A549 (cell line): Measurements from ENCODE around the gene ICA1L. TPM values are rescaled to one million over a fixed set of nuclear protein-coding genes. Genes with fewer than 3 reads are reported as not detected.
"Not testable (repeated sequence)": the region's sequence is repeated elsewhere in the genome, so short reads cannot be mapped to it uniquely, and the experiment has no call there.

Experiments
- ATAC-seq, 2 experiments: fragments of 200-7000 bp in 1 of 2; fragments of >200 bp in 1 of 2; cut with Nextera tagmentation in 1 of 2; cut with Tn5 transposase in 1 of 2; 3 replicates each; pipeline versions ENCODE4 v1.8.0 to v1.9.1; 2018 to 2020; ENCODE audit warnings: mild to moderate bottlenecking in 1 of 2, moderate library complexity in 1 of 2
- CTCF ChIA-PET: fragments of 300-600 bp; sonication (Branson Sonifier 250); formaldehyde crosslinking; extraction: SDS; loops from one replicate; lab custom pipeline; 2021; ENCODE audit warnings: antibody characterized with exemption, inconsistent platforms; lab: Yijun Ruan, JAX
- POLR2A ChIA-PET: fragments of 350-600 bp; formaldehyde crosslinking; extraction: SDS; loops from one replicate; lab custom pipeline; 2021; ENCODE audit warnings: antibody characterized with exemption, inconsistent platforms; lab: Yijun Ruan, JAX
- DNase-seq, 2 experiments: peaks; one replicate each; pipeline versions ENCODE4 v3.0.0 to v3.0.0-alpha.2; 2011 to 2016; ENCODE audit warnings: low read depth in 1 of 2, low spot score in 1 of 2
- FAIRE-seq: peaks from 2 replicates; lab custom pipeline; 2011; peaks lifted over from hg19 to GRCh38; lab: Jason Lieb, UNC
- H3K27ac ChIP-seq, 2 experiments: fragments of >200 bp; sonication (Bioruptor Twin); formaldehyde crosslinking; 3 replicates each; pipeline ENCODE4 v1.5.1; 2016 to 2017
- H3K4me1 ChIP-seq: fragments of >200 bp; sonication (Bioruptor Twin); formaldehyde crosslinking; 3 replicates; pipeline ENCODE4 v1.6.1; 2016
- H3K4me2 ChIP-seq: fragments of >200 bp; sonication (Bioruptor Twin); formaldehyde crosslinking; 3 replicates; pipeline ENCODE4 v1.6.1; 2016
- H3K4me3 ChIP-seq: fragments of >200 bp; sonication (Bioruptor Twin); formaldehyde crosslinking; 3 replicates; pipeline ENCODE4 v1.5.1; 2016
- H3K9me3 ChIP-seq: fragments of >200 bp; sonication (Bioruptor Twin); formaldehyde crosslinking; 3 replicates; pipeline ENCODE4 v1.6.1; 2016
- BHLHE40 ChIP-seq: IDR thresholded peaks from 2 replicates; pipeline ENCODE4 v1.6.1; 2012; ENCODE audit warnings: low read depth, low read length, inconsistent platforms
- CEBPB ChIP-seq, 2 experiments: fragments of >200 bp in 1 of 2; sonication (Bioruptor Twin) in 1 of 2; formaldehyde crosslinking in 1 of 2; IDR thresholded peaks; 2 replicates each; pipeline ENCODE4 v1.6.1; 2012 to 2016
- CHD2 ChIP-seq: fragments of 150-350 bp; IDR thresholded peaks from 2 replicates; pipeline ENCODE4 v1.6.1; 2014; ENCODE audit warnings: low read length; ENCODE audit not compliant: partially characterized antibody
- EHF ChIP-seq: fragments of 250-450 bp; sonication (Bioruptor Pico); IDR thresholded peaks from 2 replicates; pipeline ENCODE4 v1.5.0; 2020; ENCODE audit warnings: mild to moderate bottlenecking
- EHMT2 ChIP-seq: fragments of 200-600 bp; sonication (generic); IDR thresholded peaks from 2 replicates; pipeline ENCODE4 v1.6.1; 2016; ENCODE audit warnings: antibody characterized with exemption, low read depth, mild to moderate bottlenecking, moderate library complexity
- ESRRA ChIP-seq: fragments of 150-350 bp; IDR thresholded peaks from 2 replicates; pipeline ENCODE4 v1.6.1; 2014; ENCODE audit warnings: mild to moderate bottlenecking, low read length, borderline replicate concordance
- GATA3 ChIP-seq: IDR thresholded peaks from 2 replicates; pipeline ENCODE4 v1.6.1; 2012; ENCODE audit warnings: borderline replicate concordance
- HDAC2 ChIP-seq: fragments of 200-600 bp; sonication (generic); IDR thresholded peaks from 2 replicates; pipeline ENCODE4 v1.6.1; 2016
- HOXB5 ChIP-seq: fragments of 250-450 bp; sonication (Bioruptor Pico); IDR thresholded peaks from 2 replicates; pipeline ENCODE4 v1.5.0; 2020; ENCODE audit warnings: mild to moderate bottlenecking, moderate library complexity
- JUNB ChIP-seq: fragments of >200 bp; sonication (Bioruptor Twin); formaldehyde crosslinking; IDR thresholded peaks from 2 replicates; pipeline ENCODE4 v1.6.1; 2016
- MAFK ChIP-seq: fragments of 450-650 bp; IDR thresholded peaks from 2 replicates; pipeline ENCODE4 v1.6.1; 2014; ENCODE audit not compliant: partially characterized antibody
- PHF8 ChIP-seq: fragments of 200-600 bp; sonication (generic); IDR thresholded peaks from 2 replicates; pipeline ENCODE4 v1.6.1; 2016; ENCODE audit warnings: low read depth, mild to moderate bottlenecking, antibody characterized with exemption, moderate library complexity, borderline replicate concordance
- RNF2 ChIP-seq: fragments of 200-600 bp; sonication (generic); IDR thresholded peaks from 2 replicates; pipeline ENCODE4 v1.6.1; 2016; ENCODE audit warnings: low read depth, mild to moderate bottlenecking, antibody characterized with exemption, moderate library complexity, borderline replicate concordance
- ZC3H11A ChIP-seq: fragments of 450-650 bp; IDR thresholded peaks from 2 replicates; pipeline ENCODE4 v1.6.1; 2014; ENCODE audit warnings: antibody characterized with exemption, mild to moderate bottlenecking
- ZFP36 ChIP-seq: fragments of 450-650 bp; IDR thresholded peaks from 2 replicates; pipeline ENCODE4 v1.6.1; 2014; ENCODE audit warnings: borderline replicate concordance; ENCODE audit not compliant: partially characterized antibody
- WGBS: methylation state at CpG from one replicate; pipeline ENCODE4 v1.1.6; 2017; ENCODE audit errors: missing lambda C conversion rate; 5-methylcytosine and 5-hydroxymethylcytosine counted together
- polyA plus RNA-seq, 4 experiments: library from polyadenylated mRNA; depleted of rRNA in 3 of 4; stranded (reverse); fragments of >200 nt; fragmentation: RNase III in 1 of 4; extraction: RNeasy Plus Mini Kit Qiagen cat#74134 plus additional on column Dnase treatment in 1 of 4; gene quantifications; 2 replicates in 3 of 4; 3 replicates in 1 of 4; pipeline ENCODE4 v1.2.3, GENCODE V29; 2011 to 2017
- TF ChIP-seq, protein P1 (sequence below): fragments of 150-350 bp; IDR thresholded peaks from 2 replicates; pipeline ENCODE4 v1.6.1; 2014; ENCODE audit warnings: low read depth, mild to moderate bottlenecking, low read length

Gene ICA1L
- polyA plus RNA-seq, 2 of the 4 experiments (the other 2 are of a cell fraction) = 2.2 to 6.0 TPM

DNA sequence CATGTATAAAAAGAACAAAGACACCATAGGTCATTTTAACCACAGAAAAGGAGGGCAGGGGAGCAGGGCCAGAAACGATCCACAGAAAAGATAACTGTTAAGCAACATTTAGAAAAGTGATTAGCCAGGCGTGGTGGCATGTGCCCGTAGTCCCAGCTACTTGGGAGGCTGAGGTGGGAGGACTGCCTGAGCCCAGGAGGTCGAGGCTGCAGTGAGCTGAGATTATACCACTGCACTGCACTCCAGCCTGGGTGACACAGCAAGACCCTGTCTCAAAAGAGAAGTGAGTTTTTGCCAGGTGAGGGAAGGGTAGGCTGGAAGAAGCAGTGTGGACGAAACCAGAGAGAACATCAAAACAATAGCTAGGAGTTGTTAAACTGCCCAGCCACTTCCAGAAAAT lies 36.6 kb upstream of the ICA1L start (continued):
- TF ChIP-seq JUNB (no peak), EHF (CRISPR knock-in tag) (no peak)
- TF ChIP-seq, all 56 proteins: peak for 0

DNA sequence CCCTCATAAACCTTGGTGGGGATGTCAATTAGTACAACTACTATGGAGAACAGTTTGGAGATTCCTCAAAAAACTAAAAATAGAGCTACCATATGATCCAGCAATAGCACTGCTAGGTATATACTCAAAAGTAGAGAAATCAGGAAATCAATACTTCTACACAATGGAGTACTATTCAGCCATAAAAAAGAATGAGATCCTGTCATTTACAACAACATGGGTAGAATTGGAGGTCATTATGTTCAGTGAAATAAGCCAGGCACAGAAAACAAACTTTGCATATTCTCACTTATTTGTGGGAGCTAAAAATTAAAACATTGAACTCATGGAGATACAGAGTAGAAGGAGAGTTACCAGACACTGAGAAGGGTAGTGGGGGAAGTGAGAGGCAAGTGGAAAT lies 33.9 kb upstream of the ICA1L start:
- H3K27ac ChIP-seq, H3K4me3 ChIP-seq, H3K4me2 ChIP-seq, POLR2A ChIA-PET, DNase-seq, H3K9me3 ChIP-seq, FAIRE-seq, ATAC-seq: not testable (repeated sequence)
- CTCF ChIA-PET = interaction anchor here (1.0 kb wide), 1 partner anchor 12 kb away, joined by 3 read pairs; no protein-coding TSS in a partner anchor
- peaks cover 12% of the 10 kb centered on the region; the same call in 1 of the 3 replicates for H3K4me1 ChIP-seq

DNA sequence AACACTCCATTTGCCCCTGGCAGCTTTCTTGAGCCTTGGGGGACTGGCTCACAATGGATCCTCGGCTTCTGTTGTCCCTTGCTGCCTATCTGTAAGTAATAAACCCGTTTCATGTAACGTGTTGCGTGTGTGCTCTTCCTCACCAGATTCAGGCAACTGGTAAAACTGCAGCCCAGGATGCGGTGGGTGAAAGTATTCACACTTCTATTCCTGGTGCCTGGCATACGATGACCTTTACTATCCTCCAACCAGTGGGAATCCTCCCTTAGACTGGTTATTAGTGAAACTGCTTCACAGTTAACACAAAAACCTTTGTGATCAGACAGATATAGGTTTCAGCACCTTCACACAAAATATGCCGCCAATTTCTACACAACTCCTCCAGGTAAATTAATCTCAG lies 13.6 kb upstream of the ICA1L start:
- TF ChIP-seq CEBPB (IDR thresholded peaks at IDR 0.05) (no peak), PHF8 (no peak), MAFK (no peak), RNF2 (no peak), CHD2 (no peak), ZFP36 (no peak), EHMT2 (no peak), GATA3 (no peak)
- POLR2A ChIA-PET = interaction anchor here (0.6 kb wide), 1 partner anchor 24 kb away, joined by 3 read pairs; no protein-coding TSS in a partner anchor
- CTCF ChIA-PET = interaction anchor here (1.1 kb wide), 1 partner anchor 24 kb away, joined by 3 read pairs; no protein-coding TSS in a partner anchor
- WGBS = 97% methylated on average over 7 of the region's 7 CpGs
- DNase-seq = no peak
- H3K4me2 ChIP-seq = no peak overlapping the region
- no peak for ATAC-seq
- H3K4me3 ChIP-seq = no peak overlapping the region
- H3K4me1 ChIP-seq = no peaks in the 10 kb centered on the region
- FAIRE-seq = no peak
- no peaks in the 10 kb centered on the region for H3K9me3 ChIP-seq
- H3K27ac ChIP-seq = no peak overlapping the region

DNA sequence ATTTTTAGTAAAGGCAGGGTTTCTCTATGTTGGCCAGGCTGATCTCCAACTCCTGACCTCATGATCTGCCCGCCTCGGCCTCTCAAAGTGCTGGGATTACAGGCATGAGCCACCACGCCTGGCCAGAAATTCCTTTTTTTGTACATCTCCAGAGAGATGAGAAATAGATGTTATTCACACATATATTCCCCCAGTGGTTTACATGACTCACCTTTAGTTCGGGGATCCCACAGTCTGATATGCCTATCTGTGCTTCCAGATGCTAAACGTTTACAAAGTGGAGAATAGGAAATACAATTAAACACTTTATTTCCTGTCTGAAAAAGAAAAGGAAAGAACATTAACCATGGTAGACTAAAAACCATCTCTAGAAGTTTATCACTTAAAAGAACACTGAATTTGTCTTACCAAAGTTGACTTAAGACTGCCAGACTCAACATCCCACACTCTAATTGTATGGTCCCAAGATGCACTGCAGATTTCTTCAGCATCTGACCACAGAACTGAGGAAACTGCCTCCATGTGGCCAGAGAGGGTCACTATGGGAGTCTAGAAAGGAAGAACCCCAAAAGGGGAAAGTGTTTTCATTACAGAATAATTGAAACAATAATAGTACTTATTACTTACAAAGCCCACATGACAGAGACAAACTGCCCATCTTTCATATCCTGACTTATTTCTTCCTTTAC lies 12.6 kb upstream of the ICA1L start:
- H3K4me1 ChIP-seq = no peaks in the 10 kb centered on the region
- DNase-seq = peak in 1 of 2 experiments; percentile 14
- no peak overlapping the region for H3K27ac ChIP-seq
- ChIA-PET CTCF (no interaction called here), POLR2A (no interaction called here)
- FAIRE-seq = no peak
- 78% methylated on average over 5 of the region's 5 CpGs for WGBS
- H3K4me3 ChIP-seq = no peak overlapping the region
- no peak overlapping the region for H3K4me2 ChIP-seq
- no peaks in the 10 kb centered on the region for H3K9me3 ChIP-seq
- ATAC-seq = peak; percentile 47 to 60; a peak in 2 of 6 replicates
- TF ChIP-seq RNF2 (no peak), ESRRA (no peak), ZC3H11A (no peak), CEBPB (IDR thresholded peaks at IDR 0.05) (no peak), HOXB5 (CRISPR knock-in tag) (no peak)
- TF ChIP-seq, protein P1, sequence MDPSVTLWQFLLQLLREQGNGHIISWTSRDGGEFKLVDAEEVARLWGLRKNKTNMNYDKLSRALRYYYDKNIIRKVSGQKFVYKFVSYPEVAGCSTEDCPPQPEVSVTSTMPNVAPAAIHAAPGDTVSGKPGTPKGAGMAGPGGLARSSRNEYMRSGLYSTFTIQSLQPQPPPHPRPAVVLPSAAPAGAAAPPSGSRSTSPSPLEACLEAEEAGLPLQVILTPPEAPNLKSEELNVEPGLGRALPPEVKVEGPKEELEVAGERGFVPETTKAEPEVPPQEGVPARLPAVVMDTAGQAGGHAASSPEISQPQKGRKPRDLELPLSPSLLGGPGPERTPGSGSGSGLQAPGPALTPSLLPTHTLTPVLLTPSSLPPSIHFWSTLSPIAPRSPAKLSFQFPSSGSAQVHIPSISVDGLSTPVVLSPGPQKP = no peak

DNA sequence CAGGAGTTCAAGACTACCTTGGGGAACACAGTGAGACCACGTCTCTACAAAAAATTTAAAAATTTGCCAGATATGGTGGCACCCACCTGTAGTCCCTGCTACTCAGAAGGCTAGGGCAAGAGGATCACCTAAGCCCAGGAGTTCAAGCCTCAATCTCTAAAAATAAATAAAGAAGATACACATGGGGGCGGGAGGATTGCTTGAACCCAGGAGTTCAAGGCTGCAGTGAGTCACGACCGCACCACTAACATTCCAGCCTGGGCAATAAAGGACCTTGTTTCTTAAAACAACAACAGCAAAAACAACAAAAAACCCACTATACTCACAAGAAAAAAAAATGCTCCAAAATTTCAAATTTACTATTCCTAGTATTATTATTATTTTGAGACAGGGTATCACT lies 10.0 kb upstream of the ICA1L start:
- CTCF ChIA-PET = interaction anchor here (1.6 kb wide), 1 partner anchor 292 kb away, joined by 4 read pairs; no protein-coding TSS in a partner anchor
- no peak overlapping the region for H3K27ac ChIP-seq
- 92% methylated on average over 4 of the region's 4 CpGs for WGBS
- no peak overlapping the region for H3K4me2 ChIP-seq
- DNase-seq (no peak), ATAC-seq (no peak), FAIRE-seq (no peak)
- no peak overlapping the region for H3K4me3 ChIP-seq
- no peaks in the 10 kb centered on the region for H3K4me1 ChIP-seq
- TF ChIP-seq PHF8 = no peak
- TF ChIP-seq HDAC2 = no peak
- TF ChIP-seq BHLHE40 = no peak
- H3K9me3 ChIP-seq = no peaks in the 10 kb centered on the region
- POLR2A ChIA-PET = no interaction called here
